Upper lobe of left lung (tissue), 6 donors: ENCODE results near the gene DDR1. TPM values are rescaled to one million over a fixed set of nuclear protein-coding genes. Genes with fewer than 3 reads are reported as not detected.
"Not testable (repeated sequence)": the region's sequence is repeated elsewhere in the genome, so short reads cannot be mapped to it uniquely, and the experiment has no call there.

Experiments
- ATAC-seq, 2 donors: fragments of 200-7000 bp; cut with Tn5 transposase; one replicate each; pipeline ENCODE4 v1.9.1; 2022; ENCODE audit warnings: mild to moderate bottlenecking in 2 of 2, moderate library complexity in 2 of 2; ENCODE audit not compliant: low FRiP score in 2 of 2
- DNase-seq, 2 donors: peaks; one replicate each; pipeline ENCODE4 v3.0.0-alpha.2; 2019 to 2020
- H3K27ac ChIP-seq, 4 donors: fragments of 200-600 bp; sonication (generic); one replicate each; pipeline ENCODE4 v1.5.1; 2016 to 2019
- H3K27me3 ChIP-seq, 4 donors: fragments of 200-600 bp; sonication (generic); one replicate each; pipeline ENCODE4 v1.5.1; 2017 to 2019
- H3K36me3 ChIP-seq, 4 donors: fragments of 200-600 bp; sonication (generic); one replicate each; pipeline ENCODE4 v1.5.1; 2016 to 2019
- H3K4me1 ChIP-seq, 4 donors: fragments of 200-600 bp; sonication (generic); one replicate each; pipeline ENCODE4 v1.5.1; 2018 to 2019
- H3K4me3 ChIP-seq, 4 donors: fragments of 200-600 bp; sonication (generic); one replicate each; pipeline ENCODE4 v1.5.1; 2017 to 2019; ENCODE audit warnings: mild to moderate bottlenecking in 2 of 4, moderate library complexity in 1 of 4
- H3K9me3 ChIP-seq, 4 donors: fragments of 200-600 bp; sonication (generic); one replicate each; pipeline ENCODE4 v1.5.1; 2018 to 2019
- CTCF ChIP-seq, 6 experiments: fragments of 450-650 bp in 4 of 6; fragments of 200-600 bp in 2 of 6; sonication (generic) in 2 of 6; IDR thresholded peaks; one replicate each; pipeline ENCODE4 v1.5.1; 2016 to 2019; ENCODE audit warnings: antibody characterized with exemption in 6 of 6
- EP300 ChIP-seq, 4 donors: sonication (generic); formaldehyde crosslinking; IDR thresholded peaks; one replicate each; pipeline ENCODE4 v1.5.1; 2017; ENCODE audit warnings: antibody characterized with exemption in 4 of 4, control low read depth in 2 of 4
- POLR2A ChIP-seq, 4 donors: fragments of 450-650 bp; IDR thresholded peaks; one replicate each; pipeline ENCODE4 v1.5.1; 2016 to 2017; ENCODE audit warnings: antibody characterized with exemption in 4 of 4, mild to moderate bottlenecking in 2 of 4
- POLR2AphosphoS5 ChIP-seq, 2 donors: sonication (generic); formaldehyde crosslinking; IDR thresholded peaks; one replicate each; pipeline ENCODE4 v1.5.1; 2017; ENCODE audit warnings: antibody characterized with exemption in 2 of 2
- WGBS, 2 donors: methylation state at CpG; one replicate each; pipeline ENCODE4 v1.1.5; 2017 to 2018; 5-methylcytosine and 5-hydroxymethylcytosine counted together
- total RNA-seq, 6 donors: library from RNA; depleted of rRNA in 4 of 6; stranded (reverse); fragments of >200 nt in 4 of 6; gene quantifications; one replicate each; pipeline versions ENCODE4 v1.1.0 to v1.2.1, GENCODE V29; 2016 to 2021
- donor health status: DM: no; HTN: no; CAD: no; lungs with moderate emphysema.
- donor health status: DM: no; HTN: yes; CAD: no; lungs with severe emphysema.

DDR1 gene
- total RNA-seq, 6 donors from 2014 or later = 75.4 to 147 (median 111) TPM

- DNase-seq (no peak), ATAC-seq (no peak)
- Histone ChIP-seq H3K9me3 (peaks cover 0 to 9% (median 5%) of the 10 kb centered on the region in 4 donors), H3K36me3 (no peaks in the 10 kb centered on the region), H3K4me1 (no peaks in the 10 kb centered on the region), H3K27me3 (no peaks in the 10 kb centered on the region), H3K4me3 (no peak overlapping the region), H3K27ac (no peak overlapping the region)
- TF ChIP-seq POLR2AphosphoS5 (IDR thresholded peaks at IDR 0.05) (no peak), CTCF (IDR thresholded peaks at IDR 0.05) (no peak), EP300 (IDR thresholded peaks at IDR 0.05) (no peak), POLR2A (IDR thresholded peaks at IDR 0.05) (no peak)
- WGBS, 2 donors = 84 to 92% methylated on average over 6 of the region's 6 CpGs
These were observed 34.2 kb upstream of the DDR1 start for GRCh38 chr6:30849903-30850651.

GRCh38 chr6:30852459-30852858 is 31.9 kb upstream of the DDR1 start:
- not testable (repeated sequence) for H3K4me1 ChIP-seq, H3K4me3 ChIP-seq, H3K36me3 ChIP-seq, DNase-seq, H3K9me3 ChIP-seq, ATAC-seq, H3K27me3 ChIP-seq, H3K27ac ChIP-seq
- 94 to 98% methylated on average over 2 of the region's 2 CpGs for WGBS, 2 donors

- Histone ChIP-seq H3K36me3 (no peaks in the 10 kb centered on the region), H3K27me3 (no peaks in the 10 kb centered on the region), H3K4me1 (no peaks in the 10 kb centered on the region), H3K9me3 (peaks cover 0 to 10% (median 5%) of the 10 kb centered on the region in 4 donors), H3K4me3 (no peak overlapping the region), H3K27ac (peak overlapping the region in 2 of 4 donors; percentile 31 to 52)
- 86 to 92% methylated on average over 4 to 5 of the region's 5 CpGs for WGBS, 2 donors
- ATAC-seq (no peak), DNase-seq (no peak)
- TF ChIP-seq POLR2AphosphoS5 (IDR thresholded peaks at IDR 0.05) = no peak
- TF ChIP-seq EP300 (IDR thresholded peaks at IDR 0.05) = no peak
- TF ChIP-seq POLR2A (IDR thresholded peaks at IDR 0.05) = no peak
- TF ChIP-seq CTCF (IDR thresholded peaks at IDR 0.05) = no peak
These were observed 29.9 kb upstream of the DDR1 start for GRCh38 chr6:30854285-30855040.

GRCh38 chr6:30855429-30856075 is 28.8 kb upstream of the DDR1 start:
- H3K27ac ChIP-seq = no peak overlapping the region
- H3K4me3 ChIP-seq = no peak overlapping the region
- DNase-seq (no peak), ATAC-seq (no peak)
- WGBS, 2 donors = 86 to 88% methylated on average over 6 of the region's 6 CpGs
- peaks cover 0 to 13% (median 5%) of the 10 kb centered on the region in 4 donors for H3K9me3 ChIP-seq
- TF ChIP-seq CTCF (IDR thresholded peaks at IDR 0.05) (no peak), EP300 (IDR thresholded peaks at IDR 0.05) (no peak), POLR2A (IDR thresholded peaks at IDR 0.05) (no peak), POLR2AphosphoS5 (IDR thresholded peaks at IDR 0.05) (no peak)
- no peaks in the 10 kb centered on the region for H3K27me3 ChIP-seq
- no peaks in the 10 kb centered on the region for H3K4me1 ChIP-seq
- H3K36me3 ChIP-seq = no peaks in the 10 kb centered on the region

GRCh38 chr6:30857112-30857511 is 27.2 kb upstream of the DDR1 start:
- no peaks in the 10 kb centered on the region for H3K27me3 ChIP-seq
- no peak overlapping the region for H3K4me3 ChIP-seq
- no peaks in the 10 kb centered on the region for H3K4me1 ChIP-seq
- peaks cover 0 to 4% (median 0%) of the 10 kb centered on the region in 4 donors for H3K9me3 ChIP-seq
- no peak for DNase-seq
- ATAC-seq = no peak
- TF ChIP-seq EP300 (IDR thresholded peaks at IDR 0.05) = no peak
- TF ChIP-seq POLR2A (IDR thresholded peaks at IDR 0.05) = no peak
- TF ChIP-seq CTCF (IDR thresholded peaks at IDR 0.05) = no peak
- TF ChIP-seq POLR2AphosphoS5 (IDR thresholded peaks at IDR 0.05) = no peak
- no peak overlapping the region for H3K27ac ChIP-seq
- no peaks in the 10 kb centered on the region for H3K36me3 ChIP-seq
- 70 to 88% methylated on average over 3 to 5 of the region's 5 CpGs for WGBS, 2 donors
